CD4-positive, CD25-positive, alpha-beta regulatory T cell (primary cell): ENCODE results near the gene FGGY. TPM values are rescaled to one million over a fixed set of nuclear protein-coding genes. Genes with fewer than 3 reads are reported as not detected.

Source experiments
- ATAC-seq, 2 donors: fragments of 150-1000 bp; cut with Tn5 transposase; one replicate each; pipeline ENCODE4 v1.10.0; 2021; ENCODE audit warnings: low read depth in 2 of 2, moderate number of reproducible peaks in 2 of 2, moderate library complexity in 1 of 2
- DNase-seq, 3 donors: peaks; one replicate each; pipeline versions ENCODE4 v3.0.0 to v3.0.0-alpha.2; 2012 to 2022; ENCODE audit warnings: mixed read lengths in 1 of 3
- H3K27ac ChIP-seq: one replicate; pipeline ENCODE4 v1.7.0; 2013; ENCODE audit warnings: mild to moderate bottlenecking, low read length; ENCODE audit not compliant: insufficient read depth, poor library complexity, severe bottlenecking
- H3K27me3 ChIP-seq: one replicate; pipeline ENCODE4 v1.7.0; 2013; ENCODE audit warnings: low read length; ENCODE audit not compliant: control insufficient read depth, insufficient read depth
- H3K36me3 ChIP-seq: one replicate; pipeline ENCODE4 v1.7.0; 2013; ENCODE audit warnings: mild to moderate bottlenecking, low read length, moderate library complexity; ENCODE audit not compliant: control insufficient read depth, insufficient read depth
- H3K4me1 ChIP-seq: 2 replicates; pipeline ENCODE4 v1.7.0; 2013; ENCODE audit warnings: mild to moderate bottlenecking, low read length; ENCODE audit not compliant: insufficient read depth, control insufficient read depth, poor library complexity, severe bottlenecking
- H3K4me3 ChIP-seq: one replicate; pipeline ENCODE4 v1.7.0; 2013; ENCODE audit warnings: low read depth, mild to moderate bottlenecking, low read length, moderate library complexity
- H3K9me3 ChIP-seq, 2 experiments: 1 replicate in 1 of 2; 2 replicates in 1 of 2; pipeline ENCODE4 v1.7.0; 2013; ENCODE audit warnings: low read length in 2 of 2, mild to moderate bottlenecking in 1 of 2, moderate library complexity in 1 of 2; ENCODE audit not compliant: control insufficient read depth in 2 of 2
- H3K27ac Mint-ChIP-seq, 3 donors: one replicate each; pipeline ENCODE4 v1.8.0; 2020 to 2022; ENCODE audit warnings: mild to moderate bottlenecking in 3 of 3, mixed read lengths in 3 of 3, moderate library complexity in 2 of 3
- H3K27me3 Mint-ChIP-seq: one replicate; pipeline ENCODE4 v1.8.0; 2022; ENCODE audit warnings: mild to moderate bottlenecking, mixed read lengths
- H3K36me3 Mint-ChIP-seq: one replicate; pipeline ENCODE4 v1.8.0; 2020; ENCODE audit warnings: mixed read lengths
- H3K4me1 Mint-ChIP-seq, 4 donors: one replicate each; pipeline ENCODE4 v1.8.0; 2020 to 2022; ENCODE audit warnings: mixed read lengths in 4 of 4, mild to moderate bottlenecking in 1 of 4
- H3K4me3 Mint-ChIP-seq, 4 donors: one replicate each; pipeline ENCODE4 v1.8.0; 2020 to 2022; ENCODE audit warnings: mild to moderate bottlenecking in 4 of 4, mixed read lengths in 4 of 4, moderate library complexity in 3 of 4
- H3K9me3 Mint-ChIP-seq, 7 donors: one replicate each; pipeline ENCODE4 v1.8.0; 2020 to 2022; ENCODE audit warnings: mixed read lengths in 7 of 7, mild to moderate bottlenecking in 3 of 7, moderate library complexity in 2 of 7
- polyA plus RNA-seq, 4 donors: library from polyadenylated mRNA; unstranded; fragments of 300-500 nt; fragmentation: Illumina TruSeq; gene quantifications; one replicate each; pipeline ENCODE4 v1.2.3, GENCODE V29; 2021
- total RNA-seq: library from RNA; stranded (reverse); gene quantifications from one replicate; pipeline ENCODE4 v1.2.3, GENCODE V29; 2022

The FGGY gene
- total and polyA plus RNA-seq, 5 donors from 2014 or later, result 1.9 to 7.7 (median 4.5) TPM

GRCh38 chr1:59625384-59625783 is 328.5 kb downstream of the FGGY start:
- no peak overlapping the region for H3K27ac Mint-ChIP-seq
- H3K4me1 Mint-ChIP-seq, result no peaks in the 10 kb centered on the region
- no peak overlapping the region for H3K4me3 Mint-ChIP-seq
- DNase-seq (no peak), ATAC-seq (no peak)
- peaks cover 4% of the 10 kb centered on the region for H3K27me3 Mint-ChIP-seq
- no peaks in the 10 kb centered on the region for H3K4me1 ChIP-seq
- no peaks in the 10 kb centered on the region for H3K27me3 ChIP-seq
- H3K9me3 Mint-ChIP-seq, result peaks cover 0 to 1% (median 0%) of the 10 kb centered on the region in 7 donors
- H3K36me3 ChIP-seq, result no peaks in the 10 kb centered on the region
- peaks cover 3% of the 10 kb centered on the region for H3K36me3 Mint-ChIP-seq
- no peaks in the 10 kb centered on the region for H3K9me3 ChIP-seq
- no peak overlapping the region for H3K4me3 ChIP-seq
- H3K27ac ChIP-seq, result no peak overlapping the region

GRCh38 chr1:59631561-59632255 is 334.8 kb downstream of the FGGY start:
- Mint-ChIP-seq H3K27me3 (no peaks in the 10 kb centered on the region), H3K9me3 (no peaks in the 10 kb centered on the region), H3K27ac (peak overlapping the region in 1 of 3 donors; percentile 9), H3K36me3 (no peaks in the 10 kb centered on the region), H3K4me1 (no peaks in the 10 kb centered on the region), H3K4me3 (no peak overlapping the region)
- Histone ChIP-seq H3K9me3 (no peaks in the 10 kb centered on the region), H3K36me3 (no peaks in the 10 kb centered on the region), H3K27ac (no peak overlapping the region), H3K4me1 (no peaks in the 10 kb centered on the region), H3K4me3 (no peak overlapping the region), H3K27me3 (no peaks in the 10 kb centered on the region)
- ATAC-seq (no peak), DNase-seq (no peak)

GRCh38 chr1:59635097-59635496 is 338.2 kb downstream of the FGGY start:
- Mint-ChIP-seq H3K27ac (no peak overlapping the region), H3K27me3 (no peaks in the 10 kb centered on the region)

GRCh38 chr1:59638231-59638711 is 341.4 kb downstream of the FGGY start:
- no peaks in the 10 kb centered on the region for H3K36me3 Mint-ChIP-seq
- Histone ChIP-seq H3K27ac (no peak overlapping the region), H3K4me1 (no peaks in the 10 kb centered on the region), H3K36me3 (no peaks in the 10 kb centered on the region), H3K9me3 (no peaks in the 10 kb centered on the region), H3K4me3 (no peak overlapping the region), H3K27me3 (no peaks in the 10 kb centered on the region)
- no peaks in the 10 kb centered on the region for H3K4me1 Mint-ChIP-seq
- no peak overlapping the region for H3K4me3 Mint-ChIP-seq
- DNase-seq (peak in 1 of 3 donors; percentile 6), ATAC-seq (no peak)
- H3K27me3 Mint-ChIP-seq, result no peaks in the 10 kb centered on the region
- H3K9me3 Mint-ChIP-seq, result no peaks in the 10 kb centered on the region
- no peak overlapping the region for H3K27ac Mint-ChIP-seq

More at GRCh38 chr1:59635097-59635496, 338.2 kb downstream of the FGGY start:
- Histone ChIP-seq H3K27me3 (no peaks in the 10 kb centered on the region), H3K36me3 (no peaks in the 10 kb centered on the region), H3K27ac (no peak overlapping the region), H3K4me1 (no peaks in the 10 kb centered on the region), H3K4me3 (no peak overlapping the region), H3K9me3 (no peaks in the 10 kb centered on the region)
- Mint-ChIP-seq H3K36me3 (no peaks in the 10 kb centered on the region), H3K9me3 (no peaks in the 10 kb centered on the region), H3K4me1 (no peaks in the 10 kb centered on the region), H3K4me3 (no peak overlapping the region)
- ATAC-seq (no peak), DNase-seq (no peak)

- H3K36me3 Mint-ChIP-seq, result no peaks in the 10 kb centered on the region
- ATAC-seq, result no peak
- H3K36me3 ChIP-seq, result no peaks in the 10 kb centered on the region
Observed at GRCh38 chr1:59639266-59639665, 342.4 kb downstream of the FGGY start.

GRCh38 chr1:59640851-59641250 is 344.0 kb downstream of the FGGY start:
- H3K4me1 Mint-ChIP-seq, result no peaks in the 10 kb centered on the region
- Histone ChIP-seq H3K27ac (no peak overlapping the region), H3K27me3 (no peaks in the 10 kb centered on the region), H3K4me1 (no peaks in the 10 kb centered on the region), H3K9me3 (no peaks in the 10 kb centered on the region), H3K4me3 (no peak overlapping the region), H3K36me3 (no peaks in the 10 kb centered on the region)
- no peak for ATAC-seq
- no peak for DNase-seq
- H3K27ac Mint-ChIP-seq, result no peak overlapping the region
- H3K4me3 Mint-ChIP-seq, result no peak overlapping the region
- no peaks in the 10 kb centered on the region for H3K27me3 Mint-ChIP-seq
- no peaks in the 10 kb centered on the region for H3K9me3 Mint-ChIP-seq
- H3K36me3 Mint-ChIP-seq, result no peaks in the 10 kb centered on the region

More at GRCh38 chr1:59639266-59639665, 342.4 kb downstream of the FGGY start:
- H3K27ac Mint-ChIP-seq, result no peak overlapping the region
- H3K9me3 Mint-ChIP-seq, result no peaks in the 10 kb centered on the region
- Histone ChIP-seq H3K27ac (no peak overlapping the region), H3K9me3 (no peaks in the 10 kb centered on the region), H3K27me3 (no peaks in the 10 kb centered on the region), H3K4me3 (no peak overlapping the region), H3K4me1 (no peaks in the 10 kb centered on the region)
- H3K4me3 Mint-ChIP-seq, result no peak overlapping the region
- H3K27me3 Mint-ChIP-seq, result no peaks in the 10 kb centered on the region
- DNase-seq, result no peak
- H3K4me1 Mint-ChIP-seq, result no peaks in the 10 kb centered on the region

- Mint-ChIP-seq H3K27ac (no peak overlapping the region), H3K9me3 (peaks cover 0 to under 1% (median 0%) of the 10 kb centered on the region in 7 donors), H3K36me3 (no peaks in the 10 kb centered on the region), H3K4me3 (no peak overlapping the region), H3K27me3 (no peaks in the 10 kb centered on the region), H3K4me1 (no peaks in the 10 kb centered on the region)
- H3K4me3 ChIP-seq, result no peak overlapping the region
- ATAC-seq, result no peak
- no peak for DNase-seq
- H3K36me3 ChIP-seq, result no peaks in the 10 kb centered on the region
- H3K9me3 ChIP-seq, result no peaks in the 10 kb centered on the region
- no peaks in the 10 kb centered on the region for H3K4me1 ChIP-seq
- H3K27ac ChIP-seq, result no peak overlapping the region
- no peaks in the 10 kb centered on the region for H3K27me3 ChIP-seq
Observed at GRCh38 chr1:59641836-59642235, 344.9 kb downstream of the FGGY start.

GRCh38 chr1:59643526-59643925 is 346.6 kb downstream of the FGGY start:
- H3K9me3 ChIP-seq, result no peaks in the 10 kb centered on the region
- Mint-ChIP-seq H3K4me3 (no peak overlapping the region), H3K27ac (no peak overlapping the region), H3K36me3 (no peaks in the 10 kb centered on the region), H3K4me1 (no peaks in the 10 kb centered on the region), H3K27me3 (no peaks in the 10 kb centered on the region), H3K9me3 (peaks cover 0 to 2% (median 0%) of the 10 kb centered on the region in 7 donors)
- H3K27me3 ChIP-seq, result no peaks in the 10 kb centered on the region
- no peaks in the 10 kb centered on the region for H3K36me3 ChIP-seq
- no peak overlapping the region for H3K4me3 ChIP-seq
- ATAC-seq, result no peak
- no peak for DNase-seq
- H3K4me1 ChIP-seq, result no peaks in the 10 kb centered on the region
- H3K27ac ChIP-seq, result no peak overlapping the region
